ENCODE data around the gene IGFLR1.
A peak's percentile ranks its signal among the peaks of the same experiment; 100 is the strongest.

IGFLR1 gene

DNA sequence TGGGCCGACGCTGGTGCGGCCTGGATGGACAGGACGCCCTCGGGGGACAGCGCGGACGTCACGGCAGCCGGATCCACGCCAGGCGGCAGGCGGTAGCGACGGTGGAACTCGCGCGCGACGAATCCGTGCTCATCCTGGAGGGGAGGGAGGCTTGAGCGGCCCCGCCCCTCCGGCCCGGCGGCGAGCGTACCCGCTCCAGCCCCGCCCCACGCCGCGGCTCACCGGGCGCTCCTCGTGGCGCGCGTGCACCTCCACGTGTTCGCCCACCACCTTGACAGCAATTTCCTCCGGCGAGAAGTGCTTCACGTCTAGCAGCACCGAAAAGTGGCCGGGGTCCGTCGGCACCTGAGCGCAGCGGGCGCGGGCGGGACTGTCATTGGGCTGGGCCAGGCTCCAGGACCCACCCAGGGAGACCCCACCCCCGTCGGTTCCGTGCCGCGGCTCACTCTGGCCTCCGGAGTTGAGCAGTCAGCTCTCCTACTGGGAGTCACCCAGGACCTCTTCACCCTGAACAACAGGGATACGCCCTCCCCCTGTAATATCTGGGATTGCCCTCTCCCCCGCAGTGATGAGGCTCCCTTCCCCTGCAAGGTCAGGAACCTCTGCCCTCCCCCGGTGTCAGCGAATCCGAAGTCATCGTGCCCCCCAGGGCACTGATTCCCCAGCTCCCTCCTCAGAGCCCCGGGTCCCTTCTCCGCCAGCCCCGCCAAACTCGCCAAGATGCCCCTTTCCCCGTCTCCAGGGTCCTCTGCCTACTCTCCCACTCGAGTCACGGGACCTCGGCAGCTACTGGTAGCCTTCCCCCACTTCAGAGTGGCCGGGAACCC is 13.5 kb upstream of the IGFLR1 start:
- DNase-seq (ENCODE audit: low spot score) = peak; percentile 70

GRCh38 chr19:35755131-35755549 is 12.9 kb upstream of the IGFLR1 start:
- peak; percentile 70 for DNase-seq (ENCODE audit: low spot score)

DNA sequence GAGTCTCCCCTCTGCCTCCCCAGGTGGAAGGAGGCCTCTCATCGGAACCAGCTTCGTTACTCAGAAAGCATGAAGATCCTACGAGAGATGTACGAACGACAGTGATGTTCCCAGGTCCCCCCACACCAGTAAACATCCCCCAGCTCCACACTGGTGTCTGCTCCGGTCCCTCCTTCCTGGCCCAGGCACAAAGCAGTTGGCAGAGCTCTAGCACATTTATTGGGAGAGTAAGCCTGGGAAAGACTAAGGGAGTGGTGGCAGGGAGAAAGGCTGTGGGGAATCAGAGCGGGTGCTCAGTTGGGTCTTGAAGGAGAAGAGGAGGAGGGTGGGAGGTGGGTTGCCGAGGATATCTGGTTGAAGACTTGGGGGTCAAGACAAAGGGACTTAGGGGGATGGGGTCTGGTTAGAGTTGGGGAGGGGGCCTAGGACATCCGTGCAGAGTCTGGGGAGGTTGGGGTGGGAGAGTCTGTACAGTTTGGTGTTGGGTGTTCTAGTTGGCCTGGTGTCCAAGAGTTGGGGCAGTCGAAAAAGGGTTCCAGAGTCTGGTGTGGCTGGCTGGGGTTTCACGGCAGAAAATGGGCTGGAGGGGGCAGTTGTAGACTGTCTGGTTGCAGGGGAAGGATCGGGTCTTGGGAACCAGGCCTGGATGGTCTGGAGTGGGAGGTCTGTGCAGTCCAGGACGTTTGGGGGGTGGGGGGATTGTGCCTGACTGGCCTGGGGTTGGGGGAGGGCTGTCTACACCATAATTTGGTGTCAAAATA is 12.3 kb upstream of the IGFLR1 start:
- no peak for DNase-seq (ENCODE audit: low spot score)

DNA sequence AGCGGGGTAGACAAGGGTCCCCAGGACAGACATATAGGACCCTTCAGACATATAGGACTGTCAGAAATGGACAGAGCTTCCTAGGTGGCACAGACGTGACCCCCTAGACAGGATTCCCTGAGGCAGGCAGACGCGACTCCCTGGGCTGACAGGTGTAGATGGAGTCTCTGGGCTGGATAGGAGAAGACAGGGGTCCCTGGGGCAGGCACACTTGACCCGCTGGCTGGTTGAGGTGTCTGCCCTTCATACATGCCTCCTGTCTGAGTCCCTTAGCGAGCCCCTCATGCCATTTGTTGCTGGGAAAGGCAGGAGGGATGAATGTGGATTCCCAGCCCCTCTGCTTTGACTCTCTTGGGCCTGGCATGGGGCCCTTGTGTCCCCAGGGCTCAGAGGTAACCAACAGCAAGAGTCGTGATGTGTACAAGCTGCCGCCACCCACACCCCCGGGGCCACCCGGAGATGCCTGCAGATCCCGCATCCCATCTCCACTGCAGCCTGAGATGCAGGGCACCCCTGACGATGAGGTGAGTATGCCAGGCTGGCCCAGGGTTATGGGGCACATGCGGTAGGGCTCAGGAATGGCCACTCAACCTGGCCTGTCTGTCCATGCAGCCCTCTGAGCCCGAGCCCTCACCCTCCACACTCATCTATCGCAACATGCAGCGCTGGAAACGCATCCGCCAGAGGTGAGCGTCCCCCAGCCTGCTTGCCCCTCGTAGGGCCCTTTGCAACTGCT is 11.6 kb upstream of the IGFLR1 start:
- no peak for DNase-seq (ENCODE audit: low spot score)

- no peak for DNase-seq (ENCODE audit: low spot score)
Observed at GRCh38 chr19:35752746-35753350, 10.6 kb upstream of the IGFLR1 start.

GRCh38 chr19:35751839-35752745 is 9.8 kb upstream of the IGFLR1 start:
- DNase-seq (ENCODE audit: low spot score) = no peak

- DNase-seq (ENCODE audit: low spot score) = no peak
Observed at GRCh38 chr19:35750167-35750566, 7.9 kb upstream of the IGFLR1 start.

- peak; percentile 92 for DNase-seq (ENCODE audit: low spot score)
Observed at GRCh38 chr19:35748106-35749020, 6.1 kb upstream of the IGFLR1 start, which contains the start of gene LIN37. LIN37 (plus strand) TSS chr19:35748576; CDS start chr19:35748725, 149 bp downstream.

- DNase-seq (ENCODE audit: low spot score) = no peak
Observed at GRCh38 chr19:35746531-35746930, 4.3 kb upstream of the IGFLR1 start.

- no peak for DNase-seq (ENCODE audit: low spot score)
Observed at GRCh38 chr19:35746087-35746462, 3.8 kb upstream of the IGFLR1 start.

DNA sequence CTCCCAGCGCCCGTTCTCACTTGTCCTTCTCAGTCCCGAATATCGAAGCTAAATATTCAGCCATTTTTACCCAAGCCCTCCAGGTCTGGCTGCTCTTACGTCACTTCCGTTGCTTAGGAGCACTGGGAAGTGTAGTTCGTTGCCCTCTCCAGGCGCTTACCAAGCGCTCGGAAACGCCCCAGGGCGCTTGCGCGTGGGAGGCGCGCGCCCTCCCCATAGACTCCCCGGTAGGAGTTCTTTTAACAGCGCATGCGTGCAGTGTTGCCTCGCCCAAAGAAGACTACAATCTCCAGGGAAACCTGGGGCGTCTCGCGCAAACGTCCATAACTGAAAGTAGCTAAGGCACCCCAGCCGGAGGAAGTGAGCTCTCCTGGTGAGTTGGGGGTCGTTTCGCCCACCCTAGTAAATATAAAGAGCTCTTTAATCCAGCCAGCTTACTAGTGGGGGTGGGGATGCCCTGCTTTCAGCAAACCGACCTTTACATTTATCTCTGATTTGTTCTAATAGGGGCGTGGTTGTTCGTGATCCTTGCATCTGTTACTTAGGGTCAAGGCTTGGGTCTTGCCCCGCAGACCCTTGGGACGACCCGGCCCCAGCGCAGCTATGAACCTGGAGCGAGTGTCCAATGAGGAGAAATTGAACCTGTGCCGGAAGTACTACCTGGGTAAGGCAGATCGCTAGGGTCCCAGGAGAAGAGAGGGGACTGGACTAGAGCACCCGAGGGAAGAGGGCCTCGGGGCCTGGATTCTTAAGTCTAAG is 3.3 kb upstream of the IGFLR1 start, which contains the start of the genes PSENEN and U2AF1L4:
Gene PSENEN (plus strand): TSS at position 324 of the 759 bp plus-strand sequence. CDS start 280 bp downstream, at position 604.
Gene U2AF1L4 (minus strand): TSS at position 91 of the 759 bp plus-strand sequence. CDS start 27 bp downstream, at position 64.
- peak; percentile 90 for DNase-seq (ENCODE audit: low spot score)

DNA sequence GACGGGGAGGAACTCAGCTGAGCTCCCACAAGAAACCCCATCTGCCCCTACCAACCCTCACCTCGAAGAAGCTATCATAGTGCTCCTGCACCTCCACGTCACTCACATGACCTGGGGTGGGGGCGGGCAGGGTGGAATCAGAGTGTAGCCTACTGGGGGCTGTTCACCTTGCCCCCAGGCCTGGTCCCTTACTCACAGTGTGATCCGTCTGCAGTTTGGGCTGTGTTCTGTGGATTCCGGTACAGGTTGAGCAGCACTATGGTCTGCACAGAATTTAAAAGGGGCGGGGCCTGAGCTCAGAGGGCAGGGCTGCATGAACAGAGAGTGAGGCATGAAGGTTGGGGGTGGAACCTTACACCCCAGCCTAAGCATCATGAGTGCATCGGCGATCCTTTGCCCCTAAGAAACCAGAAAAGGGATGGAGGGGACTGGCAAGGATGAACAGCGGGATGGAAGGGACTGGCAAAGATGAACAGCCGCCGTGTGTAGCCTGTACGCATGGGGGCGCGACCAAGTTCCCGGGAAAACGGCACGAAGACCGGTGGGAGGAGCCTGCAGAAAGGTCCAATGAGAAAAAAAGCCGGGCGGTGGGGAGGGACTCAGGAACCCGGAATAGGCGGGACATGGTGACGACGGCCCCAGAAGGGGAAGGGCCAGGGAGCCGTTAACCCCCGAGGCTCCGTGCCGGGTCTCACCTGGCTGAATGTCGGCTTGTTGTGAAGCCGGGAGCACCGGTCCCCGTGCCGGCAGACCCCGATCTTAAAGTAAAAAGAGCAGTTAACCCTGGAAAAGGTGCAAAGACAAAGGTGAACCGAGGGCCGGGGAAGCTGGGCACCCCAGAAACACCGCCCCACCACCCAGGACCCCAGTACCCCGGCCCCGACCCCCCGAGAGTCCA is 2.4 kb upstream of the IGFLR1 start:
- DNase-seq (ENCODE audit: low spot score) = peak; percentile 84

DNA sequence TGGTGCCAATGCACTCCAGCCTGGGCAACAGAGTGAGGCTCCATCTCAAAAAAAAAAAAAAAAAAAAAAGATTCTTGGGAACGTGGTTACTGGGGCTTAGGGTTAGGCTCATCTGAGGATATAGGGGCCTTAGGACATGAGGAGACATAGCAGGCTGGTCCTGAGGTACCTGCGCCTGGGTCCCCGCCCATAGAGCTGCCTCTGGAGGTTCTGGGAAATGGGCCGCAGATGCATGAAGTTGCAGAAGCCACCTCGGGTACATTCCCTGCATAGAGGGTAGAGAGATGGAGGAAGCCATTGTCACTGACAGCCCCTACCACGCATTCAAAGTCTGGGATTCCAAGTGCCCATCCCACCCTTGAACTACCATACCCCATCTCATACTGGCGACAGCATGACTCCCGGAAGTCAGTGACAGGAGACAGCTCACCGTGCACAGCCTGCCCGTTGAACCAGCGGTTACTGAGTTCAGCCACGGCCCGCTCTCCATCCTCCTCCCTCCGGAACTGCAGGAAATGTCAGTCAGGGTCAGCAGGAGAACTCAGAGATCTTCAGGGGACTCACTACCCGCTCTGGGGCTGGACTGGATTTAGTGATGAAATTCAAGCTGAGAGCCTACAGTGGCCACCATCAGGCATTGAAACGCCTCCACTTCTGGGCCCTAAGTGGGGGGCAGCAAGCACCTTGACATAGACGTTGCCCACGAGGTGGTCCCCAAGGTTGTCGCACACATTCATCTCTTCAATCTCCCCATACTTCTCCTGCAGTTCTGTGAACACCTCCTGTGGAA is 1.6 kb upstream of the IGFLR1 start:
- DNase-seq (ENCODE audit: low spot score) = no peak

- no peak for DNase-seq (ENCODE audit: low spot score)
Observed at GRCh38 chr19:35741203-35741515, 1.1 kb downstream of the IGFLR1 start.

DNA sequence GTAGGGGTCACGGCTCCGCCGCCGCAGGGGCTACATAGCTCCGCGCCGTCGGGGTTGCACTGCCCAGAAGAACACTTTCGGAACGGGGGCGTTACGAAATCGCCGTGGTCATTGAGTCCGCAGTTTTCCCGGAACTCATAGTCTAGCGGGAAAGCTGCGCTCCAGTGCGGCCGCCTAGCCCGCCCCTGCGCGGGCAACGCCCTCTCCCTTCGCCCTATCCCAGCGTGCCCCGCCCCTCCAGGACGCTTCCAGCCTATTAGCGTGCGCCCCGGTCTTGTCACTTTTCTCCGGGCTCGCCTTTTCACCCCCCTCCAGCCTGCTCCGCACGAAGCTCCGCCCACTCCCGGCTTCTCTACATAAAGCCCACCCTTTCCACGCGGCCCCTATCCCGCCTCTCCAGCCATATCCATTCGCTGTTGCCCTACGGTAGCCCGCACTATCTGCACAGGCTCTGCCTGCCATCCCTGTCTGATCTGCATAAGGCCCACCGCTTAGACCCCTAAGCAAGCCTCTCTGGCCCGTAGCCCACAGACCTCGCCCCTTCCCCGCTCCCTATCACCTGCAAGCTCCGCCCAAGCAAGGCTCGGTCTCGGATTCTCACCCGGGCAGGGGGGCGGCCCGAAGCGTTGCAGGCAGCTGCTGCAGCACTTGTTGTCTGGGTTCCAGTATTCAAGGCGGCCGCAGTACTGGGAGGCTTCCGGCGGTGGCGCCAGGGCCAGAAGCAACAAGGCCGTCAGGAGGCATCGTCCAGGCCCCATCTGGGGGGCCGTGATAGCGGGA is 1.6 kb downstream of the IGFLR1 start:
- peak; percentile 98 for DNase-seq (ENCODE audit: low spot score)

GRCh38 chr19:35740108-35740422 is 2.2 kb downstream of the IGFLR1 start:
- DNase-seq (ENCODE audit: low spot score) = no peak

Measured in D341Med (cell line).